ENCODE measurements around the gene SHISA3. TPM values are rescaled to one million over a fixed set of nuclear protein-coding genes. Genes with fewer than 3 reads are reported as not detected.

The SHISA3 gene
- polyA plus RNA-seq, 1 experiment, result 1.3 TPM

DNA sequence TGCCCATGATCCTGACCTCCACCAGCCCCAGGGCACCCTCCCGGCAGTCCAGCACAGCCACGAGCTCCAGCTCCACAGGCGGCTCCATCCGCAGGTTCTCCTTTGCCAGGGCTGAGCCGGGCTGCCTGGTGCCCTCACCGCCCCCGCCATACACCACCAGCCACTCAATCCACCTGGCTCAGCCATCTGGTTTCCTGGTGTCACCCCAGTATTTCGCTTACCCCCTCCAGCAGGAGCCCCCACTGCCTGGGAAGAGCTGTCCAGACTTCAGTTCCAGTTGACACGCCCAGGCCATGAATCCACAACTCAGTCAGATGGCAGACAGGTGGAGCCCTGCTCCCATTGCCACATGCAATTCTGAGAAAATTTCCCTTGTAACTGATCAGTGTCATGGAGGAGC, 3.9 kb downstream of the SHISA3 start:
- H3K4me3 ChIP-seq (ENCODE audit: low read depth, low read length), result no peak overlapping the region
- no peak for TF ChIP-seq CTCF (IDR thresholded peaks at IDR 0.05; ENCODE audit: low read depth, low read length)
- ChIA-PET CTCF (interaction anchor here (0.7 to 1.4 kb wide), 2 partner anchors 21 to 30 kb away, joined by 3 to 4 read pairs; no protein-coding TSS in a partner anchor), POLR2A (no interaction called here)
- DNase-seq (ENCODE audit: low read depth, low spot score), result no peak
- peaks cover 38% of the 10 kb centered on the region for H3K27me3 ChIP-seq (ENCODE audit: control insufficient read depth, insufficient read depth, low read length)
- H3K9me3 ChIP-seq (ENCODE audit: control insufficient read depth, insufficient read depth, low read length), result no peaks in the 10 kb centered on the region; the same call in 1 of the 2 replicates
- H3K27ac ChIP-seq (ENCODE audit: low read depth, low read length), result no peak overlapping the region

DNA sequence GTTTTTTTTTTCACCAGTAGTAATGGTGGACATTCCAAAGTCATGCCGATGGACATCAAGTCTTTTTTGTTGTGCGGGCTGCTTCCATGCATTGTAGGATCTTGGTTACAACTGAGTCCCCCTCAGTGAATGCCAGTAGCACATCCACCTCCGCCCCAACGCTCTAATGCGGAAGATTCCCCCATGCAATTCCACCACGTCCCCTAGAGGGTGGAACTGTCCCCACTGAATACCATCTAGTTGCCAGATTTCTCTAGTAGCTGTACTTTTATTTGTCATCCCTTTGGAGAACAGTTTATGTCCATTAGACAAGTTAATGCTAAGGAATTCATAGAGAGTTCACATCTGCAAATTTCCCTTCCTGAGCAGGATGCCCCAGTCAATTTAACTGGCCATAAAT, 6.7 kb downstream of the SHISA3 start:
- no peak for DNase-seq (ENCODE audit: low read depth, low spot score)
- no peak for TF ChIP-seq CTCF (IDR thresholded peaks at IDR 0.05; ENCODE audit: low read depth, low read length)
- Histone ChIP-seq H3K27ac (ENCODE audit: low read depth, low read length) (no peak overlapping the region), H3K4me3 (ENCODE audit: low read depth, low read length) (no peak overlapping the region), H3K9me3 (ENCODE audit: control insufficient read depth, insufficient read depth, low read length) (no peaks in the 10 kb centered on the region), H3K27me3 (ENCODE audit: control insufficient read depth, insufficient read depth, low read length) (peaks cover 13% of the 10 kb centered on the region)
- CTCF ChIA-PET, result no interaction called here
- POLR2A ChIA-PET, result no interaction called here

- H3K27me3 ChIP-seq (ENCODE audit: control insufficient read depth, insufficient read depth, low read length), result no peaks in the 10 kb centered on the region
- DNase-seq (ENCODE audit: low read depth, low spot score), result no peak
- ChIA-PET POLR2A (no interaction called here), CTCF (interaction anchor here (1.5 kb wide), 2 partner anchors 39 to 129 kb away, joined by 5 read pairs; no protein-coding TSS in a partner anchor)
- H3K27ac ChIP-seq (ENCODE audit: low read depth, low read length), result no peak overlapping the region
- H3K4me3 ChIP-seq (ENCODE audit: low read depth, low read length), result no peak overlapping the region
- TF ChIP-seq CTCF (IDR thresholded peaks at IDR 0.05; ENCODE audit: low read depth, low read length), result no peak
- H3K9me3 ChIP-seq (ENCODE audit: control insufficient read depth, insufficient read depth, low read length), result no peaks in the 10 kb centered on the region
Measured at GRCh38 chr4:42410446-42410845, 13.2 kb downstream of the SHISA3 start.

- Histone ChIP-seq H3K27me3 (ENCODE audit: control insufficient read depth, insufficient read depth, low read length) (no peaks in the 10 kb centered on the region), H3K27ac (ENCODE audit: low read depth, low read length) (no peak overlapping the region), H3K4me3 (ENCODE audit: low read depth, low read length) (no peak overlapping the region), H3K9me3 (ENCODE audit: control insufficient read depth, insufficient read depth, low read length) (no peaks in the 10 kb centered on the region)
- DNase-seq (ENCODE audit: low read depth, low spot score), result no peak
- no peak for TF ChIP-seq CTCF (IDR thresholded peaks at IDR 0.05; ENCODE audit: low read depth, low read length)
- CTCF ChIA-PET, result interaction anchor here (1.5 kb wide), 1 partner anchor 40 kb away, joined by 5 read pairs; no protein-coding TSS in a partner anchor
- POLR2A ChIA-PET, result no interaction called here
Measured at GRCh38 chr4:42411803-42412202, 14.5 kb downstream of the SHISA3 start.

- ChIA-PET CTCF (no interaction called here), POLR2A (no interaction called here)
- no peaks in the 10 kb centered on the region for H3K9me3 ChIP-seq (ENCODE audit: control insufficient read depth, insufficient read depth, low read length)
- H3K4me3 ChIP-seq (ENCODE audit: low read depth, low read length), result no peak overlapping the region
- no peak overlapping the region for H3K27ac ChIP-seq (ENCODE audit: low read depth, low read length)
- H3K27me3 ChIP-seq (ENCODE audit: control insufficient read depth, insufficient read depth, low read length), result no peaks in the 10 kb centered on the region
- TF ChIP-seq CTCF (IDR thresholded peaks at IDR 0.05; ENCODE audit: low read depth, low read length), result no peak
- peak; percentile 47 for DNase-seq (ENCODE audit: low read depth, low spot score)
Measured at GRCh38 chr4:42412251-42412650, 15.0 kb downstream of the SHISA3 start.

All from AG04450 (cell line).